GM18867 (cell line): ENCODE data around the gene FBXW9.
"Not testable (repeated sequence)": the region's sequence is repeated elsewhere in the genome, so short reads cannot be mapped to it uniquely, and the experiment has no call there.

Experiments used
- ATAC-seq: cut with Tn5 transposase; IDR thresholded peaks from one replicate; pipeline ENCODE4 v1.9.1; 2021; ENCODE audit warnings: mild to moderate bottlenecking, moderate library complexity; ENCODE audit not compliant: unreplicated experiment

FBXW9 gene

DNA sequence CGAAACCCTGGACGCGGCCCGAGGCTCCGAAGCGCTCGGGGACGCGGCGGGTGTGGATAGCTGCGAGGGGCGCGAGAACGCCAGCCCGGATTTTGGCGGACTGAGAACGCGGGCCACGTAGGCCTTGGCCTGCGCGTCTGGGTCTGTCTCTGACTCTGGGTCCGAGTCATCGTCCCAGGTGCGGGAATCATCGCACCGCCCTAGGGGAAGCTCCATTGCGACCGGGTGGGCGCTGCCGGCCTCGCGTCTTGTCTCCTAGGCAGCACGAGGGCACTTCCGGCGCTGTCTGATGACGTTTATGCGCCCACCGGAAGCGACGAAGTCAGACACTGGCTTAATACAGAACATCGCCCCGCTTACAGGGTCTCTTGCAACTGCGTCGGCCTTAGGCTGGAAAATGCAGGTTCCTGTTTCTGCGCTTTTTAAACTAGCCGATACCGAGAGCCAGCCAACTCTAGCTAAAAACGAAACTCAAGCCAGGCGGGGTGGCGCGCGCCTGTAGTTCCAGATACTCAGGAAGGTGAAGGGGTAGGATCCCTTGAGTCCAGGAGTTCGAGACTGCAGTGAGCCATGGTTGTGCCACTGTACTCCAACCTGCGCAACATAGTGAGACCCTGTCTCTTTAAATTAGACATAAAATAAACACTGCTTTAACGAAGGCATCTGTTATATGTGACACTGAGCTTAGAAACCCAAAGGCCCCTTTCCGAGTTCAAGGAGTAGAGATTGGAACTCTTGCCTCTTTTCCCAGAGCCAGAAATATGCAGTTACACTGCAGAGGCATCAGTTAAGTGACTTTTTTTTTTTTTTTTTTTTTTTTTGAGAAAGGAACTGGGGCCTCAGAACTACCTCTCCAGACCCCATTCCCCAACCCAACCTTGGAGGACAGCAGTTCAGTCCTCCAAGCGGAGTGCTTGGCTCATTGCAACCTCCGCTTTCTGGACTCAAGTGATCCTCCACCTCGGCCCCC is at the start of gene FBXW9:
Gene FBXW9 (minus strand): TSS at position 266 of the 970 bp plus-strand sequence. CDS start 50 bp downstream, at position 216.
- ATAC-seq, result peak; percentile 76

DNA sequence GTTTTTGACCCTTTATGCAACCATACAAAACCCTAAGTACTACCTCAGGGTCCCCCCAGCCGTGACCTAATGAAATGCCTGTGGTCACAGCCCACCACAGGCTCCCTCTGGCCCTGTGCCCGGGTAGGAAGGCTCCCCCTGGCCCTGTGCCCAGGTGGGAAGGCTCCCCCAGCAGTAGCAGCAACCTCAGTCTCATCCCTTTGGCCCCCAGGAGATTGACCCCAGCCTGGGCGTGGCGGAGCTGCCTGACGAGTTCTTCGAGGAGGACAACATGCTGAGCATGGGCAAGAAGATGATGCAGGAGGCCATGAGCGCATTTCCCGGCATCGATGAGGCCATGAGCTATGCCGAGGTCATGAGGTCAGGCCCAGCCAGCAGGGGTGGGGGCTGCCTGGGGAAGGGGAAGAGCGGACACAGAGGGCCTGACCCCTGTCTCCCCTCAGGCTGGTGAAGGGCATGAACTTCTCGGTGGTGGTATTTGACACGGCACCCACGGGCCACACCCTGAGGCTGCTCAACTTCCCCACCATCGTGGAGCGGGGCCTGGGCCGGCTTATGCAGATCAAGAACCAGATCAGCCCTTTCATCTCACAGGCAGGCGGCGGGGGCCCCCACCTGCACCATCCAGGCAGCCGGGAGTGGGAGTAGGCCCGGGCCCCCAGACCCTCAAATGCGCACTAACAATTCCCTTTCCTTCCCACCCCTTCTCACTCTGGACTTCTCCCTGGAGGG is 48.9 kb upstream of the FBXW9 start:
- no peak for ATAC-seq

DNA sequence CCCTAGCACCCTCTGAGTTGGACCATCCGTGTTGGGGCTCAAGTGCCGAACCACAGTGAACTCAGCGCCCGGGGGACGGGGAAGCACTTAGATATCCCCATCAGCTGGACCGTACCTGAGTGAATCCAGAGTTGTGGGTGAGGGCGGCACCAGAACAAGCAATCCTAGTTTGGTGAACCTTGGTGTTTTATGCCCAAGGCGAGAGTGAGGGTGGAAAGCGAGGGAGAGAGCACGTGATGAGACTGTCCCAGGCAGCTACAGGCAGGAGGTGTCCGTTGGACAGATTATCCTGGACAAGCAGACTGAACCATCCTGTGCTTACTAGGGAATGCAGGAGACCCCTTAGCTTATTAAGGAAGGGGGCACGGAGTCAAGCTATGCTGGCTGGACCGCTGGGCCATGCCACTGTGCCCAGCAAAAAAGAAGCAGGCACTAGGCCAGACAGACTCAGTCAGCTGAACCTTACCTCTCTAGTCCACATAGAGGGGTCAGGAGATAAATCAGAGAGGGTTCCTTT is 41.5 kb upstream of the FBXW9 start:
- no peak for ATAC-seq

GRCh38 chr19:12736995-12737834 is 40.8 kb upstream of the FBXW9 start, which contains the start of gene GET3:
Gene GET3, plus strand, starts transcription at chr19:12737497. Its CDS starts 9 bp downstream, at chr19:12737506.
- ATAC-seq, result peak; percentile 68

- no peak for ATAC-seq
Measured at GRCh38 chr19:12733369-12734214, 37.2 kb upstream of the FBXW9 start.

GRCh38 chr19:12731337-12731736 is 34.9 kb upstream of the FBXW9 start:
- no peak for ATAC-seq

DNA sequence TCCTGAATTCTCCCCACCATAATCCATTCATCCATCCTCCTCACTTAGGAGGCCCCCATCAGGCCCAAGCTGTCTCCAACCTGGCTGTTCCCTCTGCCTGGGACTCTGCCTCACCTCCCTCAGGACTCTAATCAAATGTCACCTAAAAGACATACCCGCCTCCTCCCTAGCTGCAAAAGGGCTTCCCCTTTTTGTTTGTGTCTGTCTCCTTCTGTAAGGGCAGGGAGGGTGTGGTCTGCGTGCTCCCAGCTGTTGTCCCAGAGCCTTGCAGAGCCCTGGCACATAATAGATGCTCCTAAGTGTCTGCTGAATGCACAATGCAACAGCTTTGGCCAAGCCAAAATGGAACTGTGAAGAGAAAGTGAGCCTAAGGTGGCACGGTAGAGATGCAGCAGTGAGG is 33.6 kb upstream of the FBXW9 start:
- ATAC-seq, result no peak

DNA sequence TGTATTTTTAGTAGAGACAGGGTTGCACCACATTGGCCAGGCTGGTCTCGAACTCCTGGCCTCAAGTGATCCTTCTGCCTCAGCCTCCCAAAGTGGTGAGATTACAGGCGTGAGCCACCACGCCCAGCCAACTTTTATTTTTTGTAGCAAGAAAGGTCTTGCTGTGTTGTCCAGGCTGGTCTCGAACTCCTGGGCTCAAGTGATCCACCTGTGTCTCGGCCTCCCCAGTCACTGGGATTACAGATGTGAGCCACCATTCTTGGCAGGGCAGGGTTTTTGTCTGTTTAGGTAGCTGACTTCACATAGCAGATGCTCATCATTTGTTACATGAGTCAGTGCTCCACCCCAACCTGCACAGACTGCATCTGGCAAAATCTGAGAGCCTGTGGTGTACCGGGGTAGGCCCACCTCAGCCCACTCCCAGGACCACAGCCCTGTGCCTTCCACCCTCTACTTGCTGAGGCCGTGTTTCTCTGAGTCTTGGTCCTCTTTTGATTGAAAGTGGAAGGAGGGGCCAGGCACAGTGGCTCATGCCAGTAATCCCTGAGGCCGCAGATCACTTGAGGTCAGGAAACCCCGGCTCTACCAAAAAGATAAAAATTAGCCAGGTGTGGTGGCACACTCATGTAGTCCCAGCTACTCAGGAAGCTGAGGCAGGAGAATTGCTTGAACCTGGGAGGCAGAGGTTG is 31.5 kb upstream of the FBXW9 start:
- no peak for ATAC-seq

DNA sequence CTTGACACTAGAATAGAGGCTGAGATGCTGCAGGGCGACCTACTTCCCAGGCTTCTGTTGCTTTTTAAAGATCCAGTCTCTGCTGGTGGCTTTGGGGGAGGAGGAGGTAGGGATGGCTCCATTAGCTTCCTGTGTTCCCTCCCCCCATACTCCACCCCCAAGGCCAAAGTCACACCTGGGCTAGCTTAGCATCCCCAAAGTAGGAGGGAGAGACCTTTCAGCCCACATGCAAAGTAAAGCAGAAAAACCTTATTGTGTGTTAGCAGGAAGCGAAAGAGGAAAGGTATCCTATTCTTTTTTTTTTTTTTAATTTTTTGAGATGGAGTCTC is 30.5 kb upstream of the FBXW9 start:
- no peak for ATAC-seq

GRCh38 chr19:12725612-12726011 is 29.2 kb upstream of the FBXW9 start:
- ATAC-seq, result not testable (repeated sequence)

- no peak for ATAC-seq
Measured at GRCh38 chr19:12723641-12724426, 27.4 kb upstream of the FBXW9 start, which contains the start of gene TNPO2. Gene TNPO2, minus strand, starts transcription at chr19:12723932. Its CDS starts 2,955 bp downstream, at chr19:12720977.

GRCh38 chr19:12723381-12723640 is 26.9 kb upstream of the FBXW9 start:
- no peak for ATAC-seq

DNA sequence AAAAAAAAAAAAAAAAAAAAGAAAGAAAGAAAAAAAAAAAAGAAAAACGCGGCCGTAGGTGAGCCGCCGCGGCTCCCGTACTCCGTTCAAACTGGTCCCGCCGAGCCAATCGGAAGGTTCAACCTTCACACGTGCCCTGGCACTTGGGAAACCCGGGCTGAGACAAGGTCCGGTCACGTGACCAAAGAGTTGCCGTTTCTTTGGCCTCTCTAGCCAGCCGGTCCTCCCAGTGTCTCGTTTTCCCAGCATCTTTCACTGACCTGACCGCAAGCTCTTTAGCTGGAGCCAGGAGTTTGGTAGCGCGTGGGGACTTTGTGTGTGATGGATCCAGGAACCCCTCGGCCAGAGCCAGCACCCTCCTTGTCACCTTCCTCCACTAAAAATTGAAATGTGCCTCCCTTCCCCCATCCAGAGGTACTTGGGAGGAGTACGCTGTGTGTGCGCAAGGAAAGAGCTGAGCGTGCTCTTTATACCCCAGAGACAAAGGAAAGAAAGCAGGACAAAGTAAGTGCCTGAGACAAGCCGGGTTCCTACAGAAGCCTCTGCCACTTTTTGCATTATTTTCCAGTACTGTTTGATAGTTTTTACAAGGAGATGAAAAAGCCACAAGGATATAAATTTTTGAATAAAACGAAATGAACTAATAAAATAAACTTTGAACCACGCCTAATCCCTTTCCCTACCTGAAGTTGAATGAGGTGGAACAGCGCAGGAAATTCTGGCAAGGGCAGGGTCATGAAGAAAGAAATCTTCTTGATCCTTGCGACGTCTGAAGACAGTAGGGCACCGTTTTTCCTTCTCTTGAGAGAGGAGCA is 26.3 kb upstream of the FBXW9 start:
- peak; percentile 76 for ATAC-seq

- peak; percentile 22 for ATAC-seq
Measured at GRCh38 chr19:12721656-12722565, 25.5 kb upstream of the FBXW9 start.

DNA sequence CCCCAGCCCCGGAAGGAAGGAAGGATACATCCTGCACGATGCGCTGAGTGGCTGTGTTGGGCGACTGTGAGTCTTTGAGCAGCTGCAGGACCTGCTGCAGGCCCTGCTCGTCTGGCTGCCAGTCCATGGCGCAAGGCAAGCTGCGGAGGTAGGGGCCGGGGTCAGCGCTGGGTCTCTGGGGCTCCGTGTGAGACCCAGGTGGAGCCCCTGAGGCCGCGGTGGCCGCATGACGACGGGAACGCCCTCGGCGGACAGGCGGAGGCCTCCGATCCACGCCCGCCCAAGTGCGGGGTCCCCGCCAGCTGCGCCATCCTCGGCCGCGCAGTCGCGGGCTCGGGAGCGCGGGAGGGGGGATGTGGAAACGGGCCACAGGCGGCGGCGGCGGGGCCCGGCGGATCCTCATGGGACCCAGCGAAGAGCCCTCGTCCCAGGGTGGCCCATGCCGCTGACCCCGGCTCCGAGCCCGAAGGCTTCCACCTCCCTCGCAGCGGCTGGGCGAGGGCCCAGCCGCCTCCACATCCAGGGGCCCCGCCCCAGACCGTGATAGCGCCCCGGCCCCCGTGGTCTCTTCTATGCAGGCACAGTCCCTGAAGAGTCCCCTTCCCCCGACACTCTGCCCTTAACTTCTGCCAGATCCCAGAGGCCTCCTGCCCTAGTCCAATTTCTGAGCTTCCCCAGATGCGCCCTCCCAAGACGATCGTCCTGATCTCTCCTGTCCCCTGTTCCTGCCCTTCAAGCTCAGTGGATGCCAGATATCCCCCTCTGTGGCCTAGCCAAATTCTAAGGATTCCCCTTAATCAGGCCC is 24.6 kb upstream of the FBXW9 start:
- ATAC-seq, result no peak

DNA sequence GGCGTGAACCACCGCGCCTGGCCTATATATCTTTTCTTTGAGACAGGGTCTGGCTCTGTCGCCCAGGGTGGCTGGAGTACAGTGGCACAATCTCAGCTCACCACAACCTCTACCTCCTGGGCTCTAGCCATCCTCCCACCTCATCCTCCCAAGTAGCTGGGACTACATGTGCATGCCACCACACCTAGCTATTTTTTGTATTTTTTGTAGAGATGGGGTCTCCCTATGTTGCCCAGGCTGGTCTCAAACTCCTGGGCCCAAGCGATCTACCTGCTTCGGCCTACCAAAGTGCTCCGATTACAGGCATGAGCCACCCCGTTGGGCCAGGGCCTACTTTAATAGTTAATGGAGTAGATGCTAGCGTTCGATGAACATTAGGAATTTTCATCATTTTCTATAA is 23.9 kb upstream of the FBXW9 start:
- ATAC-seq, result no peak
